ENCODE results near the gene USF2. TPM values are rescaled to one million over a fixed set of nuclear protein-coding genes. Genes with fewer than 3 reads are reported as not detected.

Gene USF2
- total RNA-seq, 1 donor from 2014 or later, result 70.0 TPM

DNA sequence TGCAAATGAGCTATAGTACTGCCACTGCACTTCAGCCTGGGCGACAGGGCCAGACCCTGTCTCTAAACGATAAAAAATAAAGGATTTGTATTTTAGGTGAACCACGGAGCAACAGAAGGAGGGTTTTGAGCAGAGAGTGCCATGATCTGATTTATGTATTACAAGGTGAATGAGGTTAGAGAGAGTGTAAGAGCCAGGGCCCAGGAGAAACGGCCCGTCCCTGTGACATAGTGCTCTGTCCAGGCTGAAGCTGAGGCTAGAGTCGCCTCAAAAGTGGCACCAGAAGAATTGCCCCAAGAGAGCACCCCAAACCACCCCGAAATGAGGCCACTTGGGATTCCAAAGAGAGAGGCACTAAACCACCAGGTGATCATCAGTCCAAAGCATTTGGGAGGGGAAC, 40.1 kb downstream of the USF2 start:
- TF ChIP-seq, protein P1, sequence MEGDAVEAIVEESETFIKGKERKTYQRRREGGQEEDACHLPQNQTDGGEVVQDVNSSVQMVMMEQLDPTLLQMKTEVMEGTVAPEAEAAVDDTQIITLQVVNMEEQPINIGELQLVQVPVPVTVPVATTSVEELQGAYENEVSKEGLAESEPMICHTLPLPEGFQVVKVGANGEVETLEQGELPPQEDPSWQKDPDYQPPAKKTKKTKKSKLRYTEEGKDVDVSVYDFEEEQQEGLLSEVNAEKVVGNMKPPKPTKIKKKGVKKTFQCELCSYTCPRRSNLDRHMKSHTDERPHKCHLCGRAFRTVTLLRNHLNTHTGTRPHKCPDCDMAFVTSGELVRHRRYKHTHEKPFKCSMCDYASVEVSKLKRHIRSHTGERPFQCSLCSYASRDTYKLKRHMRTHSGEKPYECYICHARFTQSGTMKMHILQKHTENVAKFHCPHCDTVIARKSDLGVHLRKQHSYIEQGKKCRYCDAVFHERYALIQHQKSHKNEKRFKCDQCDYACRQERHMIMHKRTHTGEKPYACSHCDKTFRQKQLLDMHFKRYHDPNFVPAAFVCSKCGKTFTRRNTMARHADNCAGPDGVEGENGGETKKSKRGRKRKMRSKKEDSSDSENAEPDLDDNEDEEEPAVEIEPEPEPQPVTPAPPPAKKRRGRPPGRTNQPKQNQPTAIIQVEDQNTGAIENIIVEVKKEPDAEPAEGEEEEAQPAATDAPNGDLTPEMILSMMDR (IDR thresholded peaks at IDR 0.05; ENCODE audit: insufficient read depth, low read depth, low read length), result no peak
- no peak for TF ChIP-seq EZH2 (IDR thresholded peaks at IDR 0.05; ENCODE audit: insufficient read depth, low read length)
- H3K27me3 ChIP-seq (ENCODE audit: insufficient read depth, low read length), result no peaks in the 10 kb centered on the region
- H3K27ac Mint-ChIP-seq (ENCODE audit: unreplicated experiment), result no peak overlapping the region
- peaks cover 15% of the 10 kb centered on the region for H3K4me1 Mint-ChIP-seq (ENCODE audit: low read depth, unreplicated experiment)
- no peak overlapping the region for H3K4me2 ChIP-seq (ENCODE audit: low read length)
- no peak overlapping the region for H3K27ac ChIP-seq (ENCODE audit: low read depth, low read length)
- H3K9ac ChIP-seq (ENCODE audit: low read length), result no peak overlapping the region
- H3K79me2 ChIP-seq (ENCODE audit: insufficient read depth, low read length), result no peaks in the 10 kb centered on the region
- FAIRE-seq, result no peak
- peaks cover 24% of the 10 kb centered on the region for H3K27me3 Mint-ChIP-seq (ENCODE audit: low read depth, unreplicated experiment)
- H2AFZ ChIP-seq (ENCODE audit: low read depth, low read length), result no peak overlapping the region
- no peaks in the 10 kb centered on the region for H4K20me1 ChIP-seq (ENCODE audit: insufficient read depth, low read length)
- no peaks in the 10 kb centered on the region for H3K9me3 ChIP-seq (ENCODE audit: insufficient read depth, low read depth, low read length)
- no peak for DNase-seq (ENCODE audit: low read depth)
- no peaks in the 10 kb centered on the region for H3K4me1 ChIP-seq (ENCODE audit: insufficient read depth, low read length)
- H3K36me3 ChIP-seq (ENCODE audit: insufficient read depth, low read length), result no peaks in the 10 kb centered on the region
- no peaks in the 10 kb centered on the region for H3K36me3 Mint-ChIP-seq (ENCODE audit: low read depth, unreplicated experiment)
- H3K9me3 Mint-ChIP-seq (ENCODE audit: unreplicated experiment), result no peaks in the 10 kb centered on the region
- no peak overlapping the region for H3K4me3 ChIP-seq (ENCODE audit: insufficient read depth, low read depth, low read length)
- H3K4me3 Mint-ChIP-seq (ENCODE audit: unreplicated experiment), result peak overlapping the region; percentile 70

DNA sequence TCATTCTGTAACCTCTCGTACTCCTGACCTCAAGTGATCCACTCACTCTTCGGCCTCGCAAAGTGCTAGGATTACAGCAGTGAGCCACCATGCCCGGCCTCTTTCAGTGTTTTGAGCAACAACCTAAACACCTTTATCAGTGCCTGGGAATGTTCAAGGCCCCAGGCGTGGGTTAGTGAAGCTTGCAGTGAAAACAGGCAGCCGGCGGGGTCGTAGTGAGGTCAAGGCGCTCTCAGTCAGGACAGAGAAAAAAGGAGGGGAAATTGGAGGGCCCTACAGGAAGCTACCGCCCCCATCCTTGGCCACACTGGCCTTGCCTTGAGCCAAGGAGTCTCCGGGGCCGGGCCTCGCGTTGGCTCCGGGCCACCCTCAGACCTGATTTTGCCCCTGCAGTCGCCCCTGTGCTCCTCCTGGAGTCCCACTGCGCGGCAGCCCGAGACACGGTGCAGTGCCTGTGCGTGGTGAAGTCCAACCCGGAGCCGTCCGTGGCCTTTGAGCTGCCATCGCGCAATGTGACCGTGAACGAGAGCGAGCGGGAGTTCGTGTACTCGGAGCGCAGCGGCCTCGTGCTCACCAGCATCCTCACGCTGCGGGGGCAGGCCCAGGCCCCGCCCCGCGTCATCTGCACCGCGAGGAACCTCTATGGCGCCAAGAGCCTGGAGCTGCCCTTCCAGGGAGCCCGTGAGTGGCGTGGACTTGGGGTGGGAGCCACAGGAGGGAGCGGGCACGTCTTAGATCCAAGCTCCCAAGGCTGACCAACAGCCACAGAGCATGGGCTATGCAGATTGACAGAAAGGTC, 40.9 kb downstream of the USF2 start:
- Histone ChIP-seq H3K27me3 (ENCODE audit: insufficient read depth, low read length) (no peaks in the 10 kb centered on the region), H3K27ac (ENCODE audit: low read depth, low read length) (no peak overlapping the region), H3K36me3 (ENCODE audit: insufficient read depth, low read length) (no peaks in the 10 kb centered on the region), H4K20me1 (ENCODE audit: insufficient read depth, low read length) (no peaks in the 10 kb centered on the region), H3K79me2 (ENCODE audit: insufficient read depth, low read length) (no peaks in the 10 kb centered on the region), H3K4me2 (ENCODE audit: low read length) (no peak overlapping the region), H2AFZ (ENCODE audit: low read depth, low read length) (no peak overlapping the region), H3K4me1 (ENCODE audit: insufficient read depth, low read length) (no peaks in the 10 kb centered on the region), H3K4me3 (ENCODE audit: insufficient read depth, low read depth, low read length) (no peak overlapping the region), H3K9me3 (ENCODE audit: insufficient read depth, low read depth, low read length) (no peaks in the 10 kb centered on the region), H3K9ac (ENCODE audit: low read length) (no peak overlapping the region)
- H3K4me3 Mint-ChIP-seq (ENCODE audit: unreplicated experiment), result no peak overlapping the region
- TF ChIP-seq EZH2 (IDR thresholded peaks at IDR 0.05; ENCODE audit: insufficient read depth, low read length), result no peak
- TF ChIP-seq, protein P1 (IDR thresholded peaks at IDR 0.05; ENCODE audit: insufficient read depth, low read depth, low read length), result no peak
- no peak overlapping the region for H3K27ac Mint-ChIP-seq (ENCODE audit: unreplicated experiment)
- peaks cover 14% of the 10 kb centered on the region for H3K4me1 Mint-ChIP-seq (ENCODE audit: low read depth, unreplicated experiment)
- peaks cover 31% of the 10 kb centered on the region for H3K27me3 Mint-ChIP-seq (ENCODE audit: low read depth, unreplicated experiment)
- H3K9me3 Mint-ChIP-seq (ENCODE audit: unreplicated experiment), result no peaks in the 10 kb centered on the region
- no peaks in the 10 kb centered on the region for H3K36me3 Mint-ChIP-seq (ENCODE audit: low read depth, unreplicated experiment)
- DNase-seq (ENCODE audit: low read depth), result no peak
- FAIRE-seq, result no peak

DNA sequence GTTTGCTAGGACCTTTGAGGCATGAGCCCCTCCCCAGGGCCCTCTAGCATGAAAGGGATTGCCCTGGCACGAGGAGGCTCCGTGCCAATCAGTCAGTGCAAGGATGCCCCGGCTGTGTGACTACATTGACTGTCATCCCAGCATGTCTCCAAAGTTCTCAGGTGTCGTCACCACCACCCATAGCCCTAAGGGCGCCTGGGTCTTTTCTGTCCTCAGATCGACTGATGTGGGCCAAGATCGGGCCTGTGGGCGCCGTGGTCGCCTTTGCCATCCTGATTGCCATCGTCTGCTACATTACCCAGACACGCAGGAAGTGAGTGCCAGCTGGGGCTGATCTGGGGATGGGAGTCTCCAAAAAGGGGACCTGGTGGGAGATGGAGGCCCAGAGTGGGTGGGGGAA, 41.6 kb downstream of the USF2 start:
- Mint-ChIP-seq H3K27ac (ENCODE audit: unreplicated experiment) (no peak overlapping the region), H3K9me3 (ENCODE audit: unreplicated experiment) (no peaks in the 10 kb centered on the region), H3K4me3 (ENCODE audit: unreplicated experiment) (no peak overlapping the region), H3K4me1 (ENCODE audit: low read depth, unreplicated experiment) (peaks cover 14% of the 10 kb centered on the region), H3K27me3 (ENCODE audit: low read depth, unreplicated experiment) (peaks cover 33% of the 10 kb centered on the region), H3K36me3 (ENCODE audit: low read depth, unreplicated experiment) (no peaks in the 10 kb centered on the region)
- TF ChIP-seq, protein P1 (IDR thresholded peaks at IDR 0.05; ENCODE audit: insufficient read depth, low read depth, low read length), result no peak
- TF ChIP-seq EZH2 (IDR thresholded peaks at IDR 0.05; ENCODE audit: insufficient read depth, low read length), result no peak
- H3K4me3 ChIP-seq (ENCODE audit: insufficient read depth, low read depth, low read length), result no peak overlapping the region
- H3K27ac ChIP-seq (ENCODE audit: low read depth, low read length), result no peak overlapping the region
- H3K27me3 ChIP-seq (ENCODE audit: insufficient read depth, low read length), result no peaks in the 10 kb centered on the region
- FAIRE-seq (no peak), DNase-seq (ENCODE audit: low read depth) (no peak)
- no peaks in the 10 kb centered on the region for H4K20me1 ChIP-seq (ENCODE audit: insufficient read depth, low read length)
- H2AFZ ChIP-seq (ENCODE audit: low read depth, low read length), result no peak overlapping the region
- H3K9ac ChIP-seq (ENCODE audit: low read length), result no peak overlapping the region
- H3K4me1 ChIP-seq (ENCODE audit: insufficient read depth, low read length), result no peaks in the 10 kb centered on the region
- H3K4me2 ChIP-seq (ENCODE audit: low read length), result no peak overlapping the region
- H3K9me3 ChIP-seq (ENCODE audit: insufficient read depth, low read depth, low read length), result no peaks in the 10 kb centered on the region
- no peaks in the 10 kb centered on the region for H3K79me2 ChIP-seq (ENCODE audit: insufficient read depth, low read length)
- no peaks in the 10 kb centered on the region for H3K36me3 ChIP-seq (ENCODE audit: insufficient read depth, low read length)
